GM21717 (cell line): ENCODE results near the gene ASPHD2.
A peak's percentile ranks its signal among the peaks of the same experiment; 100 is the strongest.
"Not testable (repeated sequence)": the region's sequence is repeated elsewhere in the genome, so short reads cannot be mapped to it uniquely, and the experiment has no call there.

Source experiments
- ATAC-seq: cut with Tn5 transposase; IDR thresholded peaks from one replicate; pipeline ENCODE4 v1.9.1; 2021; ENCODE audit warnings: mild to moderate bottlenecking, moderate library complexity; ENCODE audit not compliant: unreplicated experiment

The ASPHD2 gene

GRCh38 chr22:26428515-26429457, at the start of gene ASPHD2:
Gene ASPHD2, plus strand, starts transcription at chr22:26429260. Its CDS starts 4,356 bp downstream, at chr22:26433616.
- ATAC-seq, result peak; percentile 55

GRCh38 chr22:26380072-26380830, 48.8 kb upstream of the ASPHD2 start:
- no peak for ATAC-seq

GRCh38 chr22:26382782-26383181, 46.3 kb upstream of the ASPHD2 start:
- ATAC-seq, result no peak

- no peak for ATAC-seq
Observed at GRCh38 chr22:26383968-26384556, 45.0 kb upstream of the ASPHD2 start.

- no peak for ATAC-seq
Observed at GRCh38 chr22:26385164-26385563, 43.9 kb upstream of the ASPHD2 start.

GRCh38 chr22:26389125-26389524, 39.9 kb upstream of the ASPHD2 start:
- ATAC-seq, result no peak

GRCh38 chr22:26391091-26391490, 38.0 kb upstream of the ASPHD2 start:
- no peak for ATAC-seq

GRCh38 chr22:26391623-26392022, 37.4 kb upstream of the ASPHD2 start:
- no peak for ATAC-seq

- no peak for ATAC-seq
Observed at GRCh38 chr22:26393929-26394328, 35.1 kb upstream of the ASPHD2 start.

- ATAC-seq, result no peak
Observed at GRCh38 chr22:26394777-26395176, 34.3 kb upstream of the ASPHD2 start.

GRCh38 chr22:26395926-26396325, 33.1 kb upstream of the ASPHD2 start:
- no peak for ATAC-seq

- ATAC-seq, result no peak
Observed at GRCh38 chr22:26398741-26399153, 30.3 kb upstream of the ASPHD2 start.

- ATAC-seq, result no peak
Observed at GRCh38 chr22:26399289-26399688, 29.8 kb upstream of the ASPHD2 start.

GRCh38 chr22:26401726-26402125, 27.3 kb upstream of the ASPHD2 start:
- no peak for ATAC-seq

GRCh38 chr22:26404851-26405421, 24.1 kb upstream of the ASPHD2 start:
- no peak for ATAC-seq

- no peak for ATAC-seq
Observed at GRCh38 chr22:26406118-26406517, 22.9 kb upstream of the ASPHD2 start.

- ATAC-seq, result not testable (repeated sequence)
Observed at GRCh38 chr22:26408562-26409220, 20.4 kb upstream of the ASPHD2 start.

- no peak for ATAC-seq
Observed at GRCh38 chr22:26409719-26410335, 19.2 kb upstream of the ASPHD2 start.

GRCh38 chr22:26410386-26410785, 18.7 kb upstream of the ASPHD2 start:
- no peak for ATAC-seq

GRCh38 chr22:26414347-26414746, 14.7 kb upstream of the ASPHD2 start:
- no peak for ATAC-seq
